ENCODE data around the gene INSRR.

INSRR gene

DNA sequence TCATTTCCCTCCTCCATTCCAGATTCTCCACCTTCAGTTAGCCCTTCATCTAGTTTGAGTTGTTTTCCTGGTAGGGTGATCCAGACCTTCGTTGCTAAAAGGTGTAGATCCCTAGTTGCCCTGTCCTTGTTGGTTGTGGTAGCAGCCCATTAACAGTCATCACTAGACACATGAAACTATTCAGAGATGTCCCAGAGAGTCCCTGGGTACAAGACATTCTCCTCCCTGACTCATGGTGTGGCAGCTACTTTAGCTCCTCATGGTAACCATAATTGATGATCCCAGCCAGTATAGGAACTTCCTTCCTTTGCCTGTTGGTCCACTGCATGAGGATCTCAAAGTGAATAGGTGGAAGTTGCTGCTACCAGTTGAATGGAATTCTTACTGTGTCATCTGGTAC lies 36.2 kb downstream of the INSRR start:
- no peak for DNase-seq

DNA sequence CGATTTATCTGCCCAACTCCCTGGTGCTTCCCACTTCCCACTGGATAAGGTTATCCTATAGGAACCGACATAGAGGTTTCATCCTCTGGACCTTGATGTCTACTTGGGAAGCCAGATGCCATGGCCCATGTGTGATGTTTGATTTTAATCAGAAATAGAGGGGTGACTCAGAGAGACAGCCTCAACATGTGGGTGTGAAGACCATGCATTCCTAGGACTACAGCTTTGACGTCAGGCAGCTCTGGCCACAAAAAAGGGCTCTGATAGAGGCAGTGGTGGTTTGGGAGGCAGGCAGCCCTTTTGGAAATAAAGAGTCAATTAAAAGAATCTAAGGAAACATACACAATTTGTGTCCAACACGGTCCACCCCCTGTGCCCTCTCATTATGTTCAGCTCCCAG lies 37.1 kb downstream of the INSRR start:
- DNase-seq: no peak

DNA sequence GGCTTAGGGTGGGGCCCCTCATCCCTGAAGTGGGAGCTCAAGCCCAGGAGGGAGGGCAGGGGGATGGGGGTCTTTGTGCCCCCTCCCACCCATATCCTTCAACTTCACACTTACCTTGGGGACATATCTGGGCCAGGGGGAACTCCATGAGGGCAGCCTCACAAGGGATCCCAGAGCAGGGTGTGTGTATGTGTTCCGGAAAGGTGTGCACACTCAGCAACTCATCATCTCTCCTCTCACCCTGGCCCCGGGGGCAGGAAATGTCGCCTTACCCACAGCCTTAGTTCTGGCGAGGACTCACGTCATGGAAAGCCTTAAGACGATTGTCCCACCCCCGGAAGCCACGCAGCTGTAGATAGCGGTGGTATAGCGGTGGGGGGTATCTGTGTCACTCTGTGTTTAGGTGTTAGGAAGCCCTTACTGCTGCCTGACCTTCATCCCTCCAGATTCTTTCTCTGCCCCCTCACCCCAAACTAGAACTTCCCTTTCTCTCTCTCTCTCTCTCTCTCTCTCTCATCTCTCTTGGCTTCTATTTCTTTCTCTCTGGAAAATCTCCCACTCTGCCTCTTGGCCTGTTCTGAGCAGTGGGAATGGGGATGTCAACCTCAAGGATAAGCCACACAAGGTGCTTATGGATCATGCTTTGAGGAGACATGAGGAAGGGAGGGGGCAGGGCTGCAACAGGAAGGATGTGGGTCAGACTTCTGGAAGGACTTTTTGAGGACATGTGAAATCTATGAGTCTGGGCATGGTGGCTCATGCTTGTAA lies 42.2 kb downstream of the INSRR start, which contains the start of gene SH2D2A:
TSS of gene SH2D2A (minus strand) at position 288 of the 768 bp plus-strand sequence. CDS start at position 148, 140 bp downstream.
- peak; percentile 95 for DNase-seq

DNA sequence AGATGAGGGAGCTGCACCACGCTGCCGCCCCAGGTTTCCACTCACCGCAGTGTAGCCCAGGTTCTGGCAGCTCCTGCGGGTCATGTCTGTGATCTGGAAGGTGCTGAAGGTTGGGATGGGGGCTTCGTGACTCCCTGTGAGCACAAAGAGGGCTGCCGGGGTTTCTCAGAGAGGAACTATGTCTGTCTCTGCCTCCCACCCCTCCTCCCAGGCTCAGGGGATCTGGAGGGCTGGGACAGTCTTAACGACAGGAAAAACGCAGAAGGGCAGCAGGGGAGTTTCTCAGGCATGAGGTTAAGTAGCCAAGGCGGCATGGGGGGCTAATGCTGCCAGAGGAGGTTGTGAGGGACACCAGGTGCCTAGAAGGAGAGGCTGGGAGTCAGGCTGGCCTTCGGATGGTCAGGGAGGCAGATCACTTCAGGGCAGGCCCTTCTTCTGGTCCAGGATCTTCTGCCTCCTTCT lies 42.9 kb downstream of the INSRR start:
- DNase-seq: no peak

DNA sequence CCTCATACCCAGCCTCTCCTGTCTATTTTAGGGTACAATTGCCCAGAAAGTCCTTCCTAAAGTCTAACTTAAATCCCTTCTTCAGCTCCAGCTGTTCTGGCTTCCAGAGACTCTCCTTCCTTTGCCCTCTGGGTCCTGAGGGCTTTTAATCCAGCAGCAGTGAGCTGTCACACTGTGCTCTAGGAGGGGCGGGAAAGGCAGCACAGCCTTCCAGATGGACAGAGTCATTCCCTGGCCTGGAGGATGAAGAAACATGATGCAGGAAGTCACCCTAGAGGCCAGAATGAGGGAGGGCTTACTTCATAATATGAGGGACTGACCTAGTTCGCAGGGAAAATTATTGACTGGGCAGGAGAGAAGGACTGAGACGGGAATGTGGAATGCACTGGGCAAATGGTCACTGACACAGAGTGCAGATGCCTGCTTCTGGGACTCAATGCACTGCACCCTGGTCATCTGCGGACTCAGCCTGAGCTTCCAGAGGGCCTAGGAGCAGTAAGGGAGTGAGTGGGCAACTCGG lies 43.5 kb downstream of the INSRR start:
- no peak for DNase-seq

DNA sequence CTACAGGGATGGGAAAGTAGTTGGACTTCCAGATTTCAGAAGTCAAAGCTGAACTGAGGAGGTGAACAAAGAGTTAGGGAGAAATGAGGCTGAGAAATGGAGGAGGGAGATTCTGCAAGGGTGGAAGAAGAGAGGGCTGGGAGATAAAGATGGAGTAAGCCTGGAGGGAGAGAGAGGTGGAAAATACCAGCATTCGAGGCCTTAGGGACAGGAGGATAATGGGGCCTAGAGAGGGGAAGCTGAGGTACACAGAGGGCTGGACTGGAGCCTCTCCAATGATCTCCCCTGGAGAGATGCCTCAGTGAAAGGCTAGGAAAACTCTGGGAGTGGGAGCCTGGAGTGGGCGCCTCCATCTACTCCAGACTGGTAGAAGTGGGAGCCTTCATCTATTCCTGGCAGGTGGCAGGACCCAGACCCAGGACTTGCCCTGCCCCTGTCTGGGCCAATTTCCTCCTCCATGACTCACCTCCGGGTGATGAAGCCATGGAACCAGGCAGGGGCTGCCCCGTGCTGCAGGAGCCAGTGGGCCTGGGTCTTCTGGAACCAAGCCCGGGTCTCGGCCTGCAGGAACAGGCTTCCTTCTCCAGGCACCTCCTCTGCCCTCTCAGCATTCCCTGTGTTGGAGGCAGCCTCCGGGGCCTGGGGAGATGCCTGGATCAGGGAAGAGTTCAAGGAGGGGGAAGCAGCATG lies 44.2 kb downstream of the INSRR start:
- DNase-seq: no peak

DNA sequence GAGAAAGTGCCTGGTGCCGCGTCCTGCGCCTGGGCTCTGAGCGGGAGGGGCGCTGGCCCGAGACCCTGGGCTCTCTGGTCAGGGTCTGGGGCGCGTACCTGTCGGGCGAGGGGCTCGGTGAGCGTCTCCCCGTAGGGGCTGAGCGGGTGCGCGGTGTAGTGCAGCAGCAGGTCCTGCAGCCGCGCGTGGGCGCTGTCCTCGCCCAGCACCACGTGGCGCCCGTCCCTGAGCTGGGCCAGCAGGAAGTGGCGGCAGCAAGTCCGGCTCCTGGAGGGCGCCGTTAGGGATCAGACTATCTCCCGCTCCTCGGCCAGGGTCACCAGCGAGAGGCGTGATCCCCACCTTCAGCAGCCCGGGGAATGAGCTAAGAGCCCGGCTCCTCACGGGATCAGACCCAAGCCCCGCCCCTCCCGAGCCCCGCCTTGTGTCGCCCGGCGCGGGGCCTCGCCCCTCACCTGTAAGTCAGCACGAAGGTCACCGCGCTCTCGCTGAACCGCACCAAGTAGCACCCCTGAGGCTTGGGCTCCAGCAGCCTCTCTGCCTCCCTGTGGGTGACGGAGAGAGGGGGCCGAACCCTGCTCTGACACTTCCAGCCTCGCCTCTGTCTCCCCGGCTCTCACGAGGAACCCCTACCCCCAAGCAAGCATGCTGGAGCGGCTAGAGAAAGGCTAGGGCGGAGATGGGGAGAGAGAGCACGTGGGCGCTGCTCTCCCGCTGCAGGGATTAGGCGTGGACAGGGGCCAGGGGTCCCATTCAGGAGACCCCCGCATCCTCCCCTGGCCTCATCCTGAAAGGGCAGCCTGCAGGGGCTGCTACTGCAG lies 45.0 kb downstream of the INSRR start:
- DNase-seq: peak; percentile 85

DNA sequence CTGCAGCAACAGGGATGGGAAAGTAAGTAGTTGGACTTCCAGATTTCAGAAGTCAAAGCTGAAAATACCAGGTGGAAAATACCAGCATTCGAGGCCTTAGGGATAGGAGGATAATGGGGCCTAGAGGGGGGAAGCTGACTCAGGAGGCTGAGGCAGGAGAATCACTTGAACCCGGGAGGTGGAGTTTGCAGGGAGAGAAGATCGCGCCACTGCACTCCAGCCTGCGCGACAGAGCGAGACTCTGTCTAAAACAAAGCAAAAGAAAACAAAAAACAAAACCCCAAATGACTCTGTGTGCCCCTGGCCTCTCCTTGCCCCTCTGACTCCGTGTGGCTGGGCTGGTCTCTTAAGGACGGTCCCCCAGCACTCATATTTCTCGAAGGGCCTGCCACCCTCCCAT lies 45.6 kb downstream of the INSRR start:
- no peak for DNase-seq

DNA sequence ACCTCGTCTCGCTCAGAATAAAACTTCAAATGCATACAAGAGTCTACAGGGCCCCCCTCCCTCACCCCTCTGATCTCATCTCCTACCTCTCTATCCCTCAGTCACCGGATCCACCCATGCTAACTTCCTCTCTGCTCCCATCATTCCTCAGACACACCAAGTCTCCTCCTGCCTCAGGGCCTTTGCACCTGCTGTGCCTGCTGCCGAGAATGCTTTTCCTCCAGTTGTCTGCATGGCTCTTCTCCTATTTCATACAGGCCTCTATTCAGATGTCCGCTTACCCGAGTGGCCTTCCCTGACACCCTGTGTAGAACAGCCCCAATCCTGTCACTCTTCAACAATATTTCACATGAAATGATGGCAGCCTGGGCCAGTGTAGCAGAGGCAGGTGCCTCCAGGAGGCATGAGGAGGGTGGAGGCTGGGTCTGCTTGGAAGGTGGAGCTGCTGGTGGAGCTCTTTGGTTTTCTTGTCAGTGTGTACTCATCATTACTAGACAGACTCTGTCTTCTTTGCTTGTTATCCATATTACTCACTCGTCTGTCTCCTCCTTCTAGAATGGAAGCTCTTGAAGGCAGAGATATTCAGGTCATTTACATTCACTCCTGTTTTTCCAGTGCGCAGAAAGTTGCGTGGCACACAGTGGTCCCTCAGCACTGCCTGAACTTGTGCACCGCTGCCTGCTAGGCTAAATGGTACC lies 46.5 kb downstream of the INSRR start:
- no peak for DNase-seq

DNA sequence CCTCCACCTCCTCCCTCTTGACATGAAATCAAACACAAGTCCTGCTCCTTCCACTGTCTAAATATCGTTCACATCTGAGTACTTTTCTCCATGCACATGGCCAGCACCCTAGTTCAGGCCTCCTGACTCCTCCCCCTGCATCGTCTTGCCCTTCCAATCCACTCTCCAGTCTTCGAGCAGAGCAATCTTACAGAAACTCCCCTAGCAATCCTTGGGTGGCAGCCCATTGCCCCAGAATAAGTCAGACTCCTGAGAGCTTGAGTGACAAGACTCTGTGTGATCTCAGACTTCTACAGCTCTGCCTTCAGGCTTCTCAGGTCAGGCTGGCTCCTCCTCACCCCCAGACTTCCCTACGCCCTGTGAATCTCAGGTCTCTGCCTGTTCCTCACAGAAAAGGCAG lies 47.7 kb downstream of the INSRR start:
- DNase-seq: no peak

DNA sequence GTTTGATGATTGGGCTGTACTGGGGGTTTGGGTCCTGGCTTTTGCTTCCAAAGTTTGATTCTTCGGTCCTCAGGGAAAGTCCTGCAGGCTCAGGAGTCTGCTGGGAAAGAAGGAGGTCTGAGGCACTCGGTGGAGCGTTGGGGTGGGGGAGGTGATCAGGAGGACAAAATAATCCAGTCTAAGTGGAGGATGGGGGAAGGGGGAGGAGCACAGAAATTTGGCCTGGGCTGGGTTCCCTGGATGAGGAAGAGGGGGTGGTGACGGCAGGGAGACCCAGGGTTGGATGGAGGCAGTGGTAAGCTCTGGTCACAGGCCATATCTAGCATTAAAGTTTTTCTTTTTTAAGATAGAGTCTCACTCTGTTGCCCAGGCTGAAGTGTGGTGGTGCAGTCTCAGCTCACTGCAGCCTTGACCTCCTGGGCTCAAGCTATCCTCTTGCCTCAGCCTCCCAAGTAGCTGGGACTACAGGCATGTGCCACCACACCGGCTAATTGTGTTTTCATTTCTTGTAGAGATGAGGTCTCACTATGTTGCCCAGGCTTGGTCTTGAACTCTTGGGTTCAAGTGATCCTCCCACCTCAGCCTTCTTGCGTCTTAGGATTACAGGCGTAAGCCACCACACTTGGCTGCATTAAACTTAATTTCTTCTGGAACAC lies 49.1 kb downstream of the INSRR start:
- no peak for DNase-seq

DNA sequence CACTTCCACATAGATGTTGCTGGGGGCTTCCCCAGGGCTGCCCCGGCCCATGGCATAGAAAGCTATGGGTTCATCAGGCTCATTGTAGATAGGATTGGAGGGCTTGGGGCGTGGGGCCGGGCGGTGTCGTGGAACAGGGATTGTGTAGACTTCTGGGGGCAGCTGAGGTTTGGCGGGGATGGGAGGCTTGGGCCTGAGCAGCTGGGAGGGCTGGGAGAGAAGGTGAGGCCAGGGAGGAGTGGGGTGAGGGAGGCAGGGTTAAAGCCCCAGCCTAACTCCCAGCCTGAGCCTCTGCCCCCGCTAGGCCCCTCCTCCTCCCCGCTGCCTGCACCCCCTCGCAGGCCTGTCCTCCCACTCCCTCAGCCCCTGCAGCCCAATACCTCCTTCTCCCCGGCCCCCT lies 49.6 kb downstream of the INSRR start:
- no peak for DNase-seq

DNA sequence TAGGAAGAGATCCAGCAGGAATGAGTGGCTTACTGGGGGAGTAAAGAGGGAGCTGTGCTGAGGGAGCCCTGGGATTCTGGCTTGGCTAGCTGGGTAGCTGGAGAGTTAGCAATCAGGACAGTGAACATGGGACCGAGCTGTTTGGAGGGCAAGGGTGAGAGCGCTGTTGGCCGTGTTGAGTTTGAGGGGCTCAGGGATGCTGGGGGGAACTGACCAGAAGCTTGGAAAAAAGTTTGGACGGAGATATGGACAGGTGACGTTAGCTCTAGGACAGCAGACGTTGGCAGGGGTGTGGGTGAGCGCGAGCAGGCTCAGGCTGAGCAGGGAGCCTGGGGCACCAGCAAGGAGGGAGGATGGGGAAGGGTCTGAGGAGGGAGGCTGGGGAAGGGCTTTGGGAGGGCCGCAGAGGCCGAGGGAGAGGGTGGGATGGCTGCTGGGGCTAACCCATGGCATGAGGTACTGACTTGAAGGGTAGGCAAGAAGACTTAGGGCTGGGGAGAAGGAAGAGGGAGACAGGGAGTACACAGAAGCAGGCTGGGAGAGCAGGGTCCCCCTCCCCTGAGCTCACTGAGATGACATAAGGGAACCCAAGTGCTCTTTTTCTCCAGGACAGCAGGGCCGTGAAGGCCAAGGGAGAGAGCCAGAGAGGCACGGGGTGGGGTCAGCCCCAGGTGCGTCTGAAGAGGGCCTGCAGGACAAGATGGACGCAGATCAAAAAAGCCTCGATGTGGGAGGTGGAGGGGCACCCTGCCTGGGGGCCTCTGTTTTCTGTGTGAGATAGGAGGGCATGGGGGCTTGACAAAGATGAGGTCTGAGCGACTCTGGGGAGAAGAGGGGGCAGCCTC lies 50.5 kb downstream of the INSRR start:
- DNase-seq: no peak

DNA sequence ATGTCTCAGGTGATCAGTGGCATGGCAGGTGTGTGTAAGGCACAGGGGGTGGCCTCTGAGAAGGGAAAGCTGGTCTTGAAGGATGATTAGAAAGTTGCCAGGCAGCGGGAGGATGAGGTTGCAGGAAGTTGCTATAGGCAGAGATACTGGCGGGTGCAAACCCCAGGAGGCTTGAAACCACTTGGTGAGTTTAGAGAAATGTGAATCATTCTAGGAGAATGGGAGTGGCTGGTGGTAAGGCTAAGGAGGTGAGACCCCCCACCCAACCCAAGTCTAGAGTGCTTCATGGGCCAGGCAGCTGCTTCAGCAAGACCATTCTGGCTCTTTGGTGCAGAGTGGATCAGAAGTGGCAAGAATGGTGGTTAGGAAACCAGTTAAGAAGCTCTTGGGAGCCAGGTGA lies 51.3 kb downstream of the INSRR start:
- DNase-seq: peak; percentile 20

DNA sequence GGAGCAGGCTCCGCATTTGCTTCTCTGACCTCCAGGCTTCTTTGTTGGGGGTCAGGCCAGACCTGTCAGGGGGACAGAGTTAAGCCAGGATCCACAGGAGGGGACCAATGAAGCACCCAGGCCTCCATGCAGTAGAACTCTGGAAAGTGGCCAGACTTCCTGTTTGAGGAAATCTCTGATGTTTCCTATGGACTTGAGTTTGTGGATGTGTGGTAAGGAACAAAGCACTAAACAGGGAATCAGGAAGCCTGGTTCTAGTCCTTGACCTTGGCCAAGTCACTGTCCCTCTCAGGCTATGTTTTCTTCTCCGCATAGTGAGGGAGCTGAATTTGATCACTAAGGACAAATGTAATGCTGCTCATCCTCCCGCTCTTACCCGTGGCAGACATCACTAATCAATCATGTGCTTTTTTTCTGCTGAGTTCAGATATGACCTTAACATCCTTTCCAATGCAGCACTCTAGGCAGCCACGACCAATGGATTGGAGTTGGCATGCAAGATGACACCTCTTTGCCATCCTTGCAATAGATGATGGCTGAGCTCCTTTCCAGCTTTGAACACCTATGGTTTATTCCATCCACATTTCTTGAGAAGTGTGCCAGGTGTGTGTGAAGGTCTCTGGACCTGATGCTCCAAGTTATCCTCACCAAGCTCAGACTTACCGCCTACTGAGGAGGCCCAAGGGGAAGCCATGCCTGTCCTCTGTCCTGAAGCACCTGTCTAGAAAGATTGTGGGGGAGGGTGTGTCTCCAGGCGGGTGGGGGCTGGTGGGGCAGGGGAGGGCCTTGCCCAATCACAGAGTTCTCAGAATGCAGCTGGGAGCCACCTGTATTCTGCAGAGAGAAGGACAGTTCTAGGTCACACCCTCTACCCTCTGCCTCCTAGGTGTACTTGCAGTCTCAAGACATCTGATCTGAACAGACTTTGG lies 52.1 kb downstream of the INSRR start:
- DNase-seq: peak; percentile 51

DNA sequence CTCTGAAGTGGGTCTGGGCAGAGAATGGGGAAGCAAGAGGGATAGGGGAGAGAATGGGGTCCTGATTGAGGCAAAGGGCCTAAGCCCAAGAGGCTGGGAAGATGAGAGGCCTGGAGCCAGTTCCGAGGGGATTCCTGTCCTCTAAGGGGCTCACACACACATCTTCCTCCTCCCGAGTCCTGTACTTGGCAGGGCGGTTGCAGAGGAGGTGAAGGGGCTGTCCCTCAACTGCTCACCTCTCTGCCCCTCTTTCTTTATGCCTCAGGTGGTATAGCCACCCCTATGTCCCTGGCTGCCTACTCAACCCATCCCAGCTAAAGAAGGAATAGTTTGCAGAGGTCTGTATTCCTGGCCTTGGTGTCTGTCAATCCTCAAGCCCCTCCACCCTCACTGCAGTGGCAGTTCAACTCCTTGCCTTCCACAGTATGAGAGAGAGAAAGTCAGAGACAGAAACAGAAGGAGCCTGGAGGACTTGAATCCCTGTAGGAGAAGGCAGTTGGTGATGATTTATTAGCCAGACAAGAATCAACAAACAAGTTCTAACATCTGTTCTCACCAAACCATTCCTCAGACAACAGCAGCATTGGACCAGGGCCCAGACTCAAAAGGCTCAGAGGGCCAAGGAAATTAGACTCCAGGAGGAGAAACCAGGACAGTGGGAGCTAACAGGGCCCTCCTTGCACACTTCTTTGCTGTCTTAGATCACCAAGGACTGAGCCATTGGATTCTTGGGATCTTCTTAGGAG lies 53.0 kb downstream of the INSRR start:
- no peak for DNase-seq

DNA sequence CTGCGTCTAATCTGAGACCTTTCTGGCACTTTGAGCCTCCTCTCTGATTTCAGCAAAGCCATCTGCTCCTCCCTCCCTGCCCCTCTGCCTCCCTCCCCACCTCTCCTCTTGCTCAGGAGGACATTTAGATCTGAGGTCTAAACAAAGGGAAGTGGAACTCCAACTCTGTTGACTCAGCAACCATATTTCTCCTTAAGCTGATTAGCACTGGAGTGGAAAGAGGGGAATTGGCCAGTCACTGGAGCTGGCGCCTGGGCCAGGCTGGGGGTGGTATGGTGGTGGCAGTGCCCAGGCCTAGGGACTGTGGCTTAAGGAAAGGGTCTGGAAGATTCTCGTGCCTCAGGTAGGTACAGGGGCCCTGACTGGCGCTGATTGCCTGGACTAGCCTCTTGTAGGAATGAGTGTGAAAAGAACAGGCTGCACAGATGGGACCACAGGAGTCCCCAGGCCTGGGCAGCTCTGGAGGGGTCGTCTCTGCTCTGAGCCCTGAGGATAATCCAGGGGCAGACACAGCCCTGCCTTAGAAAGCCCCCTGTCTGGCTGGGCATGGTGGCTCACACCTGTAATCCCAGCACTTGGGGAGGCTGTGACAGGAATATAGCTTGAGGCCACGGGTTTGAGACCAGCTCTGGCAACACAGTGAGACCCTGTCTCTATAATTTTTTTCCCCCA lies 54.2 kb downstream of the INSRR start:
- peak; percentile 92 for DNase-seq

DNA sequence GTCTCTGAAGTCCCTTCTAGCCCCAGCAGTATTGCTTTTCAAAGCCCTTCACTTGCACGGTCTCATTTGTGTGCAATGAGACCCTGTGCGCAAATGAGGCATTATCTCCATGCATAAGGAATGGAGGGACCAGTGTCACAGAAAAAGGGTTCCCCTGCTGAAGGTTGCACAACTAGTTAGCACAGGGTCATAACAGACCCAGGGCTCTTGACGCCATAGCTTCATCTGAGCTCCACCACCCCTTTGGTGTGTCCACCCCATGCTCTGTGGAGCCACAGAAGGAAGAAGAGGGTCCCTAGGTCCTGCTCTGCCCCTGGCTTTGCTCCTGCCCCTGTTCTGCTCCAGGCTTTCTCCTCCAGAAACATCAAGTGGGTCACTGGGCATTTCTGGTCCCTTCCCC lies 54.9 kb downstream of the INSRR start:
- DNase-seq: no peak
